ENCODE measurements around the gene XNDC1N. TPM values are rescaled to one million over a fixed set of nuclear protein-coding genes. Genes with fewer than 3 reads are reported as not detected.
"Not testable (repeated sequence)": the region's sequence is repeated elsewhere in the genome, so short reads cannot be mapped to it uniquely, and the experiment has no call there.

XNDC1N gene
- total RNA-seq, 2 donors from 2014 or later: 14.0 to 21.8 TPM

- H3K27ac Mint-ChIP-seq: peak overlapping the region in 1 of 2 donors; percentile 83
- ATAC-seq (no peak), DNase-seq (ENCODE audit: low spot score in 2 of 2) (no peak)
- no peaks in the 10 kb centered on the region for H3K9me3 Mint-ChIP-seq
- H3K36me3 Mint-ChIP-seq: peaks cover 11 to 12% of the 10 kb centered on the region in 2 donors
These were observed 20.2 kb downstream of the XNDC1N start for GRCh38 chr11:71908218-71908617.

- not testable (repeated sequence) for DNase-seq (ENCODE audit: low spot score in 2 of 2); H3K9me3 Mint-ChIP-seq; ATAC-seq
- peak overlapping the region in 1 of 2 donors; percentile 33 for H3K27ac Mint-ChIP-seq
- H3K36me3 Mint-ChIP-seq: peaks cover 7 to 30% of the 10 kb centered on the region in 2 donors
These were observed 27.3 kb downstream of the XNDC1N start for GRCh38 chr11:71901137-71901536.

GRCh38 chr11:71895961-71896360 is 32.4 kb downstream of the XNDC1N start:
- Mint-ChIP-seq H3K36me3 (peaks cover 14 to 34% of the 10 kb centered on the region in 2 donors), H3K27ac (no peak overlapping the region), H3K9me3 (no peaks in the 10 kb centered on the region)
- DNase-seq (ENCODE audit: low spot score in 2 of 2): no peak
- ATAC-seq: no peak

- not testable (repeated sequence) for ATAC-seq; H3K27ac Mint-ChIP-seq; DNase-seq (ENCODE audit: low spot score in 2 of 2); H3K9me3 Mint-ChIP-seq; H3K36me3 Mint-ChIP-seq
These were observed 39.1 kb downstream of the XNDC1N start for GRCh38 chr11:71889181-71889872.

- H3K9me3 Mint-ChIP-seq; DNase-seq (ENCODE audit: low spot score in 2 of 2); H3K27ac Mint-ChIP-seq; ATAC-seq; H3K36me3 Mint-ChIP-seq: not testable (repeated sequence)
These were observed 39.9 kb downstream of the XNDC1N start for GRCh38 chr11:71888335-71889010.

GRCh38 chr11:71885806-71886205 is 42.6 kb downstream of the XNDC1N start:
- DNase-seq (ENCODE audit: low spot score in 2 of 2); H3K27ac Mint-ChIP-seq; ATAC-seq; H3K36me3 Mint-ChIP-seq; H3K9me3 Mint-ChIP-seq: not testable (repeated sequence)

Other genes starting within 250 kb of the XNDC1N start
- gene DEFB108B, start 95.4 kb downstream of the XNDC1N start, total RNA-seq: not detected
- not detected for gene DEFB131B, start 50.1 kb downstream of the XNDC1N start, total RNA-seq
- 10 to 100 TPM; 32.2 to 44.6 TPM for gene RNF121, start 452 bp upstream of the XNDC1N start, total RNA-seq
- 10 to 100 TPM; 12.5 to 13.8 TPM for gene IL18BP, start 70.3 kb upstream of the XNDC1N start, total RNA-seq
- gene NUMA1, start 151.9 kb upstream of the XNDC1N start, total RNA-seq: 100 to 1,000 TPM; 206 to 209 TPM
- gene LRRC51, start 152.3 kb upstream of the XNDC1N start, total RNA-seq: 1 to 10 TPM; 4.1 to 8.3 TPM
- gene LAMTOR1, start 174.7 kb upstream of the XNDC1N start, total RNA-seq: 10 to 100 TPM; 40.9 to 60.0 TPM
- not detected for gene TOMT, start 177.3 kb upstream of the XNDC1N start, total RNA-seq
- 10 to 100 TPM; 50.5 to 60.1 TPM for gene ANAPC15, start 184.1 kb upstream of the XNDC1N start, total RNA-seq
- not detected for gene FOLR3, start 207.1 kb upstream of the XNDC1N start, total RNA-seq

All from activated naive CD4-positive, alpha-beta T cell treated with anti-CD3 and anti-CD28 coated beads, Interleukin-2, amount 50 U/mL, for 72 hours (primary cell).